Motor neuron (in vitro differentiated cells): ENCODE results near the gene RFX2. TPM values are rescaled to one million over a fixed set of nuclear protein-coding genes. Genes with fewer than 3 reads are reported as not detected.

Experiments used
- ATAC-seq, 8 experiments: fragments of 200-7000 bp; cut with Tn5 transposase; replicated peaks in 6 of 8; 2 replicates each; pipeline ENCODE4 v1.8.0; 2021; ENCODE audit warnings: mild to moderate bottlenecking in 8 of 8, moderate library complexity in 8 of 8
- H3K27ac ChIP-seq, 2 donors: fragments of 250-450 bp; sonication (Bioruptor Pico); 2 replicates each; pipeline ENCODE4 v1.9.0; 2021; ENCODE audit warnings: antibody characterized with exemption in 2 of 2, mild to moderate bottlenecking in 2 of 2, moderate library complexity in 1 of 2
- H3K4me1 ChIP-seq, 2 donors: fragments of 250-450 bp; sonication (Bioruptor Pico); replicated peaks in 1 of 2; 2 replicates each; pipeline ENCODE4 v1.6.1; 2021; ENCODE audit warnings: antibody characterized with exemption in 2 of 2, mild to moderate bottlenecking in 2 of 2, moderate library complexity in 1 of 2
- H3K4me3 ChIP-seq, 5 donors: fragments of 250-450 bp; sonication (Bioruptor Pico); 2 replicates each; pipeline ENCODE4 v1.9.0; 2021; ENCODE audit warnings: antibody characterized with exemption in 5 of 5, mild to moderate bottlenecking in 5 of 5, moderate library complexity in 4 of 5
- WGBS, 10 experiments: fragments of 450-650 bp; shearing (Covaris generic); methylation state at CpG; one replicate each; pipeline ENCODE4 v1.0.0; 2022; 5-methylcytosine and 5-hydroxymethylcytosine counted together
- in situ Hi-C, 9 experiments: fragments of 400-800 bp; cut with MboI; loops; one replicate each; pipeline ENCODE4 v1.15.0; 2021; ENCODE audit warnings: low sequenced_read_pairs in 9 of 9, low pct_unique_long_range_greater_than_20kb in 2 of 9; ENCODE audit not compliant: unreplicated experiment in 9 of 9
- total RNA-seq, 8 experiments: library from RNA; unstranded; fragments of 300-600 nt; gene quantifications; 2 replicates each; pipeline versions ENCODE4 v1.2.3 to v1.2.4, GENCODE V29; 2022

Gene RFX2
- total RNA-seq, 8 experiments from 2014 or later: 1.4 to 23.2 (median 7.4) TPM

GRCh38 chr19:6047256-6047655 lies 63.0 kb downstream of the RFX2 start:
- in situ Hi-C loops: loop anchor here in 3 of 9 experiments (10.0 to 25.0 kb wide), 2 partner anchors 78 to 815 kb away; no protein-coding TSS in a partner anchor
- H3K27ac ChIP-seq: no peak overlapping the region
- H3K4me3 ChIP-seq: no peak overlapping the region
- ATAC-seq: no peak
- 0 to 92% (median 82%) methylated on average over 1 to 18 of the region's 18 CpGs; no CpG with 5 or more reads in 2 of the 10 experiments for WGBS, 10 experiments
- H3K4me1 ChIP-seq: peaks cover 0 to 8% of the 10 kb centered on the region in 2 donors

DNA sequence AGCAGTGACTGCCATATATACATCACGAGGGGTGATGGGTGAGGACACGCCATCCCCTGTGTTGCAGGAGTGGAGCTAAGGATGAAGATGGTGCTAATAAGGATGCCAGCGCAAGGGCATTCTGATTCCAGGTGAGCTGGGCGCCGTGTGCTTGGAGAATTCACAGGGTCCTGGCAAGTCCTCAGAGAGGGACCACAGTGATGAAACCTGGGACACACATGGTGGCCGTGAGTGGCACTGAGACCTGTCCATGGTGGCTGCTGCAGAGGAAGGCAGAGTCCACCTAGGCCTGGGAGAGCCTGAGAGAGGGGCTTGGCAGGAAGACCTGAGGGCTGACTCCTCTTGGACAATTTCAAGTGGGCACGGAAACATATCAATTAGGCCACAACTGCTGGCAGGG lies 65.2 kb downstream of the RFX2 start:
- Histone ChIP-seq H3K4me1 (peaks cover 0 to 8% of the 10 kb centered on the region in 2 donors), H3K4me3 (no peak overlapping the region), H3K27ac (no peak overlapping the region)
- 88 to 100% (median 96%) methylated on average over 1 to 6 of the region's 7 CpGs; no CpG with 5 or more reads in 4 of the 10 experiments for WGBS, 10 experiments
- no peak for ATAC-seq
- in situ Hi-C loops: loop anchor here in 3 of 9 experiments (10.0 to 25.0 kb wide), 2 partner anchors 80 to 817 kb away; no protein-coding TSS in a partner anchor

GRCh38 chr19:6044056-6044805 lies 66.1 kb downstream of the RFX2 start:
- H3K27ac ChIP-seq: no peak overlapping the region
- in situ Hi-C loops: loop anchor here in 3 of 9 experiments (10.0 to 25.0 kb wide), 2 partner anchors 81 to 818 kb away; no protein-coding TSS in a partner anchor
- H3K4me1 ChIP-seq: peaks cover 0 to 8% of the 10 kb centered on the region in 2 donors
- H3K4me3 ChIP-seq: no peak overlapping the region
- ATAC-seq: no peak
- 77 to 100% (median 91%) methylated on average over 2 to 16 of the region's 21 CpGs; no CpG with 5 or more reads in 4 of the 10 experiments for WGBS, 10 experiments

- no peak for ATAC-seq
- Histone ChIP-seq H3K4me3 (no peak overlapping the region), H3K4me1 (peaks cover 0 to under 1% of the 10 kb centered on the region in 2 donors), H3K27ac (no peak overlapping the region)
- in situ Hi-C loops: loop anchor here in 3 of 9 experiments (10.0 to 25.0 kb wide), 2 partner anchors 82 to 819 kb away; no protein-coding TSS in a partner anchor
- 30 to 100% (median 90%) methylated on average over 1 to 8 of the region's 12 CpGs; no CpG with 5 or more reads in 2 of the 10 experiments for WGBS, 10 experiments
Observed at GRCh38 chr19:6042776-6043726, 67.2 kb downstream of the RFX2 start.

DNA sequence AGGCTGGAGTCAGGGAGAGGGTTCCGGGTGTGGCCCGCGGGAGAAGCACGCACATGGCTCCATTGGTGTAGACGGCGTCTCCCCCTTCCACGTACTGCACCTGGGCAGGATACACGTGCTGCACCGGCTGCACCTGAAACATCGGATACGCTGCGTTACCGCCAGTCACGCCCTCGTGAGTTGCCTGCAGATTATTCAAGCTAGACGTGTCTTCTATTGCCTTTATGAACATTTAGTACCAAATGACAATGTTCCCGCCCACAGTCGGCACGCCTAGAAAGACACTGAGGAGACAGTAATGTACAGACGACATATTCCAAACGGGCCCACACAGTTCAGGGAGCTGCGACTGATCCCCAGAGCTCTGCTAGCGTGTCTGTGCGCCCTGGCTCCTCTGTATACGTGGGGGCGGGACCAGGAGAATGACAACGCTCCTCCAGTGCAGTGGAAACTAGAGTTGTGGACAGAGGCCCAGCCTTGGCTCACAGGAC lies 68.3 kb downstream of the RFX2 start:
- WGBS, 10 experiments: 80 to 100% (median 84%) methylated on average over 1 to 15 of the region's 27 CpGs; no CpG with 5 or more reads in 4 of the 10 experiments
- ATAC-seq: no peak
- no peaks in the 10 kb centered on the region for H3K4me1 ChIP-seq
- no peak overlapping the region for H3K27ac ChIP-seq
- in situ Hi-C loops: loop anchor here in 3 of 9 experiments (10.0 to 25.0 kb wide), 2 partner anchors 83 to 820 kb away; no protein-coding TSS in a partner anchor
- H3K4me3 ChIP-seq: no peak overlapping the region

DNA sequence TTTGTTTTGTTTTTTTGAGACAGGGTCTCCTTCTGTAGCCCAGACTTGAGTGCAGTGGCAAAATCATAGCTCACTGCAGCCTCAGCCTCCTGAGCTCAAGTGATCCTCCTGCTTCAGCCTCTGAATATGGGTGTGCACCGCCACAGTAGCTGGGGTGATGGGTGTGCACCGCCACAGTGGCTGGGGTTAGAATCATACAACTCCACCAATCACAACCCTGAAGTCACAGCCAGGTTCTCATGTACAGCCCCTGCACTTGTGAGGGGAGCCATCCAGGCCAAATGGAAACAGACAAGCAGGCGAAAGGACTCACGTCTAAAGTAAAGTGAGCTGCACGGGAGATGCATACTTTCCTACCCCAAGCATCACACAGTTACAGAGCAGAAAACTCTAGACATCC lies 69.2 kb downstream of the RFX2 start:
- Histone ChIP-seq H3K27ac (no peak overlapping the region), H3K4me3 (no peak overlapping the region), H3K4me1 (no peaks in the 10 kb centered on the region)
- whole genome bisulfite sequencing, 10 experiments: 76 to 100% (median 100%) methylated on average over 1 to 3 of the region's 5 CpGs; no CpG with 5 or more reads in 4 of the 10 experiments
- in situ Hi-C loops: loop anchor here in 3 of 9 experiments (10.0 to 25.0 kb wide), 2 partner anchors 84 to 821 kb away; no protein-coding TSS in a partner anchor
- no peak for ATAC-seq

- Histone ChIP-seq H3K4me1 (no peaks in the 10 kb centered on the region), H3K4me3 (no peak overlapping the region), H3K27ac (no peak overlapping the region)
- peak in 1 of 8 experiments; percentile 17 for ATAC-seq
- in situ Hi-C loops: loop anchor here in 3 of 9 experiments (10.0 to 25.0 kb wide), 2 partner anchors 85 to 823 kb away; no protein-coding TSS in a partner anchor
- WGBS, 10 experiments: 83 to 100% (median 92%) methylated on average over 1 to 10 of the region's 31 CpGs; no CpG with 5 or more reads in 3 of the 10 experiments
Observed at GRCh38 chr19:6039566-6040225, 70.6 kb downstream of the RFX2 start.

GRCh38 chr19:6038634-6039405 lies 71.5 kb downstream of the RFX2 start:
- WGBS, 10 experiments: 27 to 100% (median 83%) methylated on average over 1 to 4 of the region's 5 CpGs; no CpG with 5 or more reads in 1 of the 10 experiments
- in situ Hi-C loops: loop anchor here in 2 of 9 experiments (25.0 kb wide), 1 partner anchor 823 kb away; no protein-coding TSS in a partner anchor
- Histone ChIP-seq H3K4me3 (no peak overlapping the region), H3K27ac (no peak overlapping the region), H3K4me1 (no peaks in the 10 kb centered on the region)
- ATAC-seq: no peak

DNA sequence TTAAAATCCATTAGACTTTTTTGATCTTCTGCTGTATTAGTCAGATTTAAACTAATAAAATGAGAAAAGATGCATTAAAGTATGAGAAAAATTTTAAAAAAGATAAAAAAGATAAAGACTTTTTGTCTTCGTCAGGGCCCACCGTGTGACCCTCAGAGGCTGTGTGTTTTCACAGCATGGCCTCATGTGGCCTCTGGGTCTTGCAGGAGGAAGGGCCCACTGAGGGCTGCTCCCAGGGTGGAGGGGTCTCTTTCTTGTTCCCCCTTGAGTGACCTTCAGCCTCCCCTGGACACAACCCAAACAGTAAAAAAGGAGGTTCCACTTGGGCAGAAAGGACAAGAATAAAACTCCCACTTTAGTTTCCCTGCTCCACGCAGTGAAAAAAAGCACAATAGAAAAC lies 75.3 kb downstream of the RFX2 start:
- 83 to 100% (median 88%) methylated on average over 1 to 3 of the region's 3 CpGs; no CpG with 5 or more reads in 1 of the 10 experiments for WGBS, 10 experiments
- no peak for ATAC-seq
- Histone ChIP-seq H3K4me3 (no peak overlapping the region), H3K4me1 (no peaks in the 10 kb centered on the region), H3K27ac (no peak overlapping the region)
- in situ Hi-C loops: loop anchor here in 2 of 9 experiments (25.0 kb wide), 1 partner anchor 827 kb away; no protein-coding TSS in a partner anchor

DNA sequence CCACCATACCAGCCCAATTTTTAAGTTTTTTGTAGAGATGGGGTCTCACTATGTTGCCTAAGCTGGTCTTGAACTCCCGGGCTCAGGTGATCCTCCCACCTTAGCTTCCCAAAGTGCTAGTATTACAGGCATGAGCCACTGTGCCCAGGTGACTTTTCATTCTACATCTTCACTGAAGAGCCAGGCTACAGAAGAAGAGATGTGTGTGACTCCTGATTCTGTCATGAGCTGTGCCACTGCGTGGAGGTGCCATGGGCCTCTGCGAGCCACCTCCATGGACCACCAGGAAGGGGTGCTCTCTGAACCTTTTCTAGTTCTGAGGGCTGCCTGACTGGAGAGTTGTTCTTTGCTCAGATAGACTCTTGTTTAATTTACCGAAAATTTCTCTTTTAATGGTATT lies 75.8 kb downstream of the RFX2 start:
- ATAC-seq: no peak
- 83 to 100% (median 95%) methylated on average over 1 to 3 of the region's 4 CpGs; no CpG with 5 or more reads in 2 of the 10 experiments for WGBS, 10 experiments
- no peak overlapping the region for H3K27ac ChIP-seq
- no peaks in the 10 kb centered on the region for H3K4me1 ChIP-seq
- H3K4me3 ChIP-seq: no peak overlapping the region
- in situ Hi-C loops: loop anchor here in 2 of 9 experiments (25.0 kb wide), 1 partner anchor 828 kb away; no protein-coding TSS in a partner anchor

DNA sequence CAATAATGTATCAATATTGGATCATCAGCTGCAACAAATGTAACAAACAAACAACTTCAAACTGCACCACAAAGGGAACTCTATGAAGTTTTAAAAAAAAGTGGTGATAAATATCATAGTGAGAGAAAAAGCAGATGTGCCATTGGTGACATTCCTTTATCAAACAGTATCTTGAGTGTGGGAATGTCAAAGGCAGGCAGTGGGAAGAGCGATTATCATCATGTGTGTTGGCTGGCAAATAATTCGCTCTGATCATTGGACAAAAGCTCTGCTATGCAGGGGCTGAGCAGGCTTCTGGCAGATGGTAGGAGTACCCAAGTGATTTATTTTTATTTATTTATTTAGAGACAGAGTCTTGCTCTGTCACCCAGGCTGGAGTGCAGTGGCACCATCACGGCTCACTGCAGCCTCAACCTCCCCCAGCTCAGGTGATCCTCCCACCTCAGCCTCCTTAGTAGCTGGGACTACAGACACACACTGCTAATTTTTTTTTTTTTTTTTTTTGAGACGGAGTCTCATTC lies 76.5 kb downstream of the RFX2 start:
- 80 to 100% (median 96%) methylated on average over 1 to 3 of the region's 4 CpGs; no CpG with 5 or more reads in 4 of the 10 experiments for WGBS, 10 experiments
- no peak for ATAC-seq
- H3K27ac ChIP-seq: no peak overlapping the region
- in situ Hi-C loops: loop anchor here in 2 of 9 experiments (25.0 kb wide), 1 partner anchor 828 kb away; no protein-coding TSS in a partner anchor
- no peak overlapping the region for H3K4me3 ChIP-seq
- no peaks in the 10 kb centered on the region for H3K4me1 ChIP-seq
